ENCODE measurements around the gene HSBP1L1. TPM values are rescaled to one million over a fixed set of nuclear protein-coding genes. Genes with fewer than 3 reads are reported as not detected.
A peak's percentile ranks its signal among the peaks of the same experiment; 100 is the strongest.

Gene HSBP1L1
- total RNA-seq, 1 donor from 2014 or later = 7.0 TPM

DNA sequence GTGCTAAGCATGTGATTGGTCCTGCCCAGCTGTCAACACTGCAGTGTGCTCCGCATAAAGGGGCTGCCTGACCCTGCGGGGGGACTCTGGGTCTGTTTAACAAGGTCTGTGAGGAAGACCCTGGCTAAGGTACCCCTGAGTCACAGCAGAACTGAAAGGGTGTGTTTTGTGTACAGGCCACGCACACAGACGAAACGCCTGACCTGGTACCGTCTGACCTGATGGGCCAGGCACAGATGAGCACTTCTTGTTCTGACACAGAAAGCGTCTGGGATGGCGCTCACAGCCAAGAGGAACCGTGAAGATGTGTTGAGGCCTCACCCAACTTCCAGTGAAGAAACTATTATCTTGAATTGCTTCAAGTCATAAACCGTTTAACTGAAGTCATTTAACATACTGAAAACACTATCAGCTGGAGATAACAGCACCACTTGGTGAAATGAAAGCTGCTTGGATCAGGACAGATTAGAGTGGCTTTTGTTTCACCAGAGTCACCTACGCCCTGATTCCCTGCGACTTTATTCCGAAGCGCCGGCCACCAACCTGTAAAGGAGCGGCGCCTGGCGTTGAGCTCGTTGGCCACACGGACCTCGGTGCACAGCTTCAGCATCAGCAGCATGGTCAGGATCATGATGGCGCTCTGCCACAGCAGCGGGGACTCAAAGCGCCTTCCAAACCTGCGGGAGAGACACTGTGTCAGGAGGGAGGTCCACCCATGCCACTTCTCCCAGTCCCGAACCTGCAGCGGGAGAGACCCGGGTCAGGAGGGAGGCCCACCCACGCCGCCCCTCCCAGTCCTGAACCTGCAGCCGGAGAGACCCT, 21.4 kb upstream of the HSBP1L1 start:
- Mint-ChIP-seq H3K27me3 (no peaks in the 10 kb centered on the region), H3K4me3 (ENCODE audit: low read depth) (peak overlapping the region; percentile 26), H3K27ac (no peak overlapping the region), H3K4me1 (ENCODE audit: low read depth) (peaks cover 10% of the 10 kb centered on the region), H3K36me3 (ENCODE audit: insufficient read depth) (peaks cover 17% of the 10 kb centered on the region), H3K9me3 (ENCODE audit: low read depth) (no peaks in the 10 kb centered on the region)
- DNase-seq (ENCODE audit: low spot score, unreplicated experiment) = no peak
- TF ChIP-seq, protein P1, sequence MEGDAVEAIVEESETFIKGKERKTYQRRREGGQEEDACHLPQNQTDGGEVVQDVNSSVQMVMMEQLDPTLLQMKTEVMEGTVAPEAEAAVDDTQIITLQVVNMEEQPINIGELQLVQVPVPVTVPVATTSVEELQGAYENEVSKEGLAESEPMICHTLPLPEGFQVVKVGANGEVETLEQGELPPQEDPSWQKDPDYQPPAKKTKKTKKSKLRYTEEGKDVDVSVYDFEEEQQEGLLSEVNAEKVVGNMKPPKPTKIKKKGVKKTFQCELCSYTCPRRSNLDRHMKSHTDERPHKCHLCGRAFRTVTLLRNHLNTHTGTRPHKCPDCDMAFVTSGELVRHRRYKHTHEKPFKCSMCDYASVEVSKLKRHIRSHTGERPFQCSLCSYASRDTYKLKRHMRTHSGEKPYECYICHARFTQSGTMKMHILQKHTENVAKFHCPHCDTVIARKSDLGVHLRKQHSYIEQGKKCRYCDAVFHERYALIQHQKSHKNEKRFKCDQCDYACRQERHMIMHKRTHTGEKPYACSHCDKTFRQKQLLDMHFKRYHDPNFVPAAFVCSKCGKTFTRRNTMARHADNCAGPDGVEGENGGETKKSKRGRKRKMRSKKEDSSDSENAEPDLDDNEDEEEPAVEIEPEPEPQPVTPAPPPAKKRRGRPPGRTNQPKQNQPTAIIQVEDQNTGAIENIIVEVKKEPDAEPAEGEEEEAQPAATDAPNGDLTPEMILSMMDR (IDR thresholded peaks at IDR 0.05; ENCODE audit: unreplicated experiment) = no peak

DNA sequence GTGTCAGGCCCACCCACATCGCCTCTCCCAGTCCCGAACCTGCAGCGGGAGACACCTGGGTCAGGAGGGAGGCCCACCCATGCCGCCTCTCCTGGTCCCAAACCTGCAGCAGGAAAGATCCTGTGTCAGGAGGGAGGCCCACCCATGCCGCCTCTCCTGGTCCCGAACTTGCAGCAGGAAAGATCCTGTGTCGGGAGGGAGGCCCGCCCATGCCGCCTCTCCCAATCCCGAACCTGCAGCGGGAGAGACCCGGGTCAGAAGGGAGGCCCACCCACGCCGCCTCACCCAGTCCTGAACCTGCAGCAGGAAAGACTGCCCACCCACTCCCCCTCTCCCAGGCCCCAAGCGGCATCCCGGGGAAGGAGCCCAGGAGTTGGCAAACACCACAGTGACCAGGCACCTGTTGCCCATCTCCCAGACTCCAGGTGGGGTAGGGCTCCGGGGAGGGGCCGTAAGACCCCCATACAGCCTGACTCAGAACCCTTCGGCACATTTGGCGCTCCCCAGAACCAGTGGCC, 20.8 kb upstream of the HSBP1L1 start:
- no peaks in the 10 kb centered on the region for H3K27me3 Mint-ChIP-seq
- no peak overlapping the region for H3K4me3 Mint-ChIP-seq (ENCODE audit: low read depth)
- H3K9me3 Mint-ChIP-seq (ENCODE audit: low read depth) = no peaks in the 10 kb centered on the region
- H3K4me1 Mint-ChIP-seq (ENCODE audit: low read depth) = peaks cover 11% of the 10 kb centered on the region
- DNase-seq (ENCODE audit: low spot score, unreplicated experiment) = no peak
- TF ChIP-seq, protein P1 (IDR thresholded peaks at IDR 0.05; ENCODE audit: unreplicated experiment) = no peak
- peaks cover 17% of the 10 kb centered on the region for H3K36me3 Mint-ChIP-seq (ENCODE audit: insufficient read depth)
- H3K27ac Mint-ChIP-seq = no peak overlapping the region

DNA sequence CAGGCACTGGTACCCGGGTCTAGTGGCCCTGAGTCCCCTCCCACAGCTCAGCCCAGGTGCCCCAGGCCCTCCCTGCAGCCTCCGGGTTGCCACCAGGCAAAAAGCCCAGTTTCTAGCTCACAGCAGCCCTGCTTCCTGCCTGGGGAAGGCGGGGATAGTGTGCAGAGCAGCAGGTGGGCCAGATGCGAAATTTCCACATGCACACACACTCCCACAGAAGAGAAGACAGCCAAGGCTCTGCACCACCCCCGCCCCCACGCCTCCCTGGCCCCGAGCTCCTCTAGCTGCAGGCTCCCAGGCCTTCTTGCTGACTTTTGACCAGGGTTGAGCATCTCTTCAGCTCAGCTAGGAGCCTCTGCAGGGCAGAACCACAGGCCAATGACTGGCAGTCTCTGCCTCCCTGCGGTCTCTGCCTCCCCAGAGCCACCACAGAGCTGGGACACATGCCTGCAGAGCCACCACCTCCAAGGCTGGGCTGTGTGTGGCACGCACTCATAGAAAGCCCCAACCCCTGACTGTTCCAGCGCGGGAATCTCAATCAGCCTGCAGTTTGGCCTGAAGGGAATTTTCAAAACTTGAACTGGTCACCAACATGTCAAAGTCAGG, 20.2 kb upstream of the HSBP1L1 start:
- DNase-seq (ENCODE audit: low spot score, unreplicated experiment) = no peak

DNA sequence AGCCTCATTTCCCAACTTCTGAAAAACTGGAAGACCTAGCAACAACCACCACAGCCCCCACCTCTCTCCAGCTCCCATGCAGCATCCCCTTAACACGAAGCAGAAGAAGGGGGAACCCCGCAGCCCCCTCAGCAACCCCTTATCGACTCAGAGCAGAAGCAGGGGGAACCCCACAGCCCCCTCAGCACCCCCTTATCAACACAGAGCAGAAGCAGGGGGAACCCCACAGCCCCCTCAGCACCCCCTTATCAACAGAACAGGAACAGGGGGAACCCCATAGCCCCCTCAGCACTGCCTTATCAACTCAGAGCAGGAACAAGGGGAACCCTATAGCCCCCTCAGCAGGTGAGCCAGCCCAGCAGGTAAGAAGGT, 19.7 kb upstream of the HSBP1L1 start:
- Mint-ChIP-seq H3K4me3 (ENCODE audit: low read depth) (no peak overlapping the region), H3K27ac (no peak overlapping the region), H3K27me3 (no peaks in the 10 kb centered on the region), H3K36me3 (ENCODE audit: insufficient read depth) (peaks cover 14% of the 10 kb centered on the region), H3K4me1 (ENCODE audit: low read depth) (peaks cover 13% of the 10 kb centered on the region), H3K9me3 (ENCODE audit: low read depth) (no peaks in the 10 kb centered on the region)
- TF ChIP-seq, protein P1 (IDR thresholded peaks at IDR 0.05; ENCODE audit: unreplicated experiment) = no peak
- DNase-seq (ENCODE audit: low spot score, unreplicated experiment) = no peak

More for the DNA sequence above, 20.2 kb upstream of the HSBP1L1 start:
- Mint-ChIP-seq H3K4me1 (ENCODE audit: low read depth) (peaks cover 13% of the 10 kb centered on the region), H3K27me3 (no peaks in the 10 kb centered on the region), H3K9me3 (ENCODE audit: low read depth) (no peaks in the 10 kb centered on the region), H3K4me3 (ENCODE audit: low read depth) (no peak overlapping the region), H3K27ac (no peak overlapping the region), H3K36me3 (ENCODE audit: insufficient read depth) (peaks cover 15% of the 10 kb centered on the region)
- TF ChIP-seq, protein P1 (IDR thresholded peaks at IDR 0.05; ENCODE audit: unreplicated experiment) = no peak

DNA sequence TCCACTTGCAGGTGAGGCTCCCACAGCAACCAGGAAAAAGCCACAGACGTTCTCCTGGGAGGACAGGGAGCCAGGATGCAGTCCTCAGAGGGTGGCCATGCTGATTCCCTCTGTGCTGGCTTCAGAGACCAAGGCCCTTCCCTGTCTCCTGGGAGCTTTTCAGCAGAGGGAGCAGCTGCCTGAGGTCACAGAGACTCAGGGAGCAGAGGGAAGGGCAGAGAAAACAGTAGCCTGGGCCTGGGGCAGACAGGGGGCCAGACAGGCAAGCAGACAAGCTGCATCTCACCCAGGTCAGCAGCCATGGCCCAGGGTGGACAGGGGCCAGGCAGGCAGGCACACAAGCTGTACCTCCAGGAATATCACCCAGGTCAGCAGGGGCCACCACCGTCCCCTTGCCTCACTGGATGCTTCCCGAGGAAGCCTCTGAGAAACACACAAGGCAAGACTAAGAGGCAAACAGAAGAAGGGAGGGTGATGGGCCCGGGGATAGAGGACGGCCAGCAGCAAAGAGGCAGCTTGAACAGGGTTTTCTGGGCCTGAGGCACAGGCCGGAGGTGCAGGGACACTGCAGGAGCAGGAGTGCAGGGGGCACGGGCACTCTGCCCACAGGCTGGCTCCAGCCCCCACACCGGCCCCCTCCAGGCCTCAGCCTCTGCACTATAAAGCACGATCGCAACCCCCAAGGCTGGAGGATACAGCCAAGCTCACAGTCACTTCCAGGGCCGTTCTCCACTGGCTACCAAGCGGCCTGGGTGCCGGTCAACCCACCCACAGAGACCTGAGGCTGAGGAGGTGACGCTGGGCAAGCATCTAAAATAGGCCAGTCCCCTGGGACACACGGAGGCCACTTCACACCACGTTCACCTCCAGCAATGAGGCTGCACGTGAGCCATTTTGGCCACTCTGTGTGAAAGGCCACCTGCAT, 19.1 kb upstream of the HSBP1L1 start:
- peaks cover 14% of the 10 kb centered on the region for H3K4me1 Mint-ChIP-seq (ENCODE audit: low read depth)
- no peak overlapping the region for H3K4me3 Mint-ChIP-seq (ENCODE audit: low read depth)
- no peaks in the 10 kb centered on the region for H3K27me3 Mint-ChIP-seq
- peaks cover 13% of the 10 kb centered on the region for H3K36me3 Mint-ChIP-seq (ENCODE audit: insufficient read depth)
- no peak overlapping the region for H3K27ac Mint-ChIP-seq
- TF ChIP-seq, protein P1 (IDR thresholded peaks at IDR 0.05; ENCODE audit: unreplicated experiment) = no peak
- no peak for DNase-seq (ENCODE audit: low spot score, unreplicated experiment)
- H3K9me3 Mint-ChIP-seq (ENCODE audit: low read depth) = no peaks in the 10 kb centered on the region

Measured in progenitor cell of endocrine pancreas (in vitro differentiated cells).